ENCODE measurements around the gene GARIN5B.
"Not testable (repeated sequence)": the region's sequence is repeated elsewhere in the genome, so short reads cannot be mapped to it uniquely, and the experiment has no call there.

Gene GARIN5B
- 0 reads per million in 9 experiments for total RNA-seq

DNA sequence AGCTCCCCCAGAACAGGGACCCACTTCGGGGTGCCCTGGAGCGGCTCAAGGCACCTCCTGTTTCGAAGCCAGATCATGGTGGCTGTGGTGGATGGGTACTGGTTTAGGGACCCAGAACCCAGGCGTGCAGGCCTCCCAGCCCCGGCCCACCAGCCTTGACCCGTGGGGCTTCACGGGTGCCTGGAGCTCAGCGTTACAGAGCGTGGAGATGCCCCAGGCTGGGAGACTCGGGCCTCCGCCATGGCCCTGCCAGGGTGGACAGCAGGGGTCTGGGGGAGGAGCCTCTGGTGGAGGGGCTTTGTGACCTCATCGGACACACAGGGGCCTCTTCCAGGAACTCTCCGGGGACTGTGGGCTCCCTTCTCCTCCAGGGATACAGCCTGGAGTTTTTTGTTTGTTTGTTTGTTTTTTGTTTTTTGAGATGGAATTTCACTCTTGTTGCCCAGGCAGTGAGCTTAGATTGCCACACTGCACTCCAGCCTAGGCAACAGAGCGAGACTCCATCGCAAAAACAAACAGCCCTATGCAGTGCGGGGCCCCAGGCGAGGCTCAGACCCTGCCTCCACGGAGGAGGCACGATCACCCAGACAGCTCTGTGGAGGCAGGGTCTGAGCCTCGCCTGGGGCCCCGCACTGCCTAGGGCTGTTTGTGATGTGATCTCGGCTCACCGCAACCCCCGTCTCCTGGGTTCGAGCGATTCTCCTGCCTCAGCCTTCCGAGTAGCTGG is at the start of gene GARIN5B:
TSS of gene GARIN5B (minus strand) at position 271 of the 727 bp plus-strand sequence. CDS start at position 77, 194 bp downstream.
- ATAC-seq (replicated peaks) (no peak), DNase-seq (no peak)
- Mint-ChIP-seq H3K27ac (no peak within 1 kb of the TSS), H3K4me3 (no peak within 1 kb of the TSS), H3K9me3 (no peaks in the 10 kb centered on the region), H3K27me3 (peaks cover 16 to 18% of the 10 kb centered on the region in 2 donors), H3K36me3 (ENCODE audit: insufficient read depth) (no peaks in the 10 kb centered on the region), H3K4me1 (ENCODE audit: low read depth in 2 of 2) (no peaks in the 10 kb centered on the region)

DNA sequence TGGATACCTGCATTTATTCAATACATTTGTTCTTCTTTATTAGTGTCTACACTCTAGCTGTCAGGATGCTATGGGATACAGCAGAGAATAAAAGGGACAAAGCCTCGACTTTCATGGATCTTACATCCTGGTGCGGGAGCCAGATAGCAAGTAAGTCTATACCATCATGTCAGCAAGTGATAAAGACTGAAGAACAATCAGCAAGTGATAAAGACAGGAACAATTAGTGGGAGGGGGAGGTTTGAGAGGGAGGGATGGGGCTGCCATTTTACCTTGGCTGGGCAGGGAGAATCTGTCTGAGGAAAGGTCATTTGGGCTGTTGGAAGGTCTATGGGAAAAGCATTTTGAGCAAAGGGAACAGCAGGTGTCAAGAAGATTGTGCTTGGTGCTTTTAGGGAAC is 47.1 kb upstream of the GARIN5B start:
- no peak for ATAC-seq (replicated peaks)
- no peak for DNase-seq
- Mint-ChIP-seq H3K27me3 (peaks cover 0 to 6% of the 10 kb centered on the region in 2 donors), H3K4me1 (ENCODE audit: low read depth in 2 of 2) (peaks cover 20 to 23% of the 10 kb centered on the region in 2 donors), H3K27ac (no peak overlapping the region), H3K9me3 (peaks cover 0 to 2% of the 10 kb centered on the region in 2 donors), H3K36me3 (ENCODE audit: insufficient read depth) (peaks cover 32% of the 10 kb centered on the region), H3K4me3 (no peak overlapping the region)

- Mint-ChIP-seq H3K4me1 (ENCODE audit: low read depth in 2 of 2) (peaks cover 20 to 23% of the 10 kb centered on the region in 2 donors), H3K4me3 (peak overlapping the region; percentile 15 to 85), H3K36me3 (ENCODE audit: insufficient read depth) (peaks cover 42% of the 10 kb centered on the region), H3K27ac (peak overlapping the region in 1 of 2 donors; percentile 100)
- H3K9me3 Mint-ChIP-seq; H3K27me3 Mint-ChIP-seq; ATAC-seq (replicated peaks); DNase-seq: not testable (repeated sequence)
These were observed 46.1 kb upstream of the GARIN5B start for GRCh38 chr19:55409179-55409578.

- Mint-ChIP-seq H3K9me3 (peaks cover 0 to 2% of the 10 kb centered on the region in 2 donors), H3K27me3 (no peaks in the 10 kb centered on the region)
These were observed 45.4 kb upstream of the GARIN5B start for GRCh38 chr19:55408533-55408872.

GRCh38 chr19:55407800-55408532 is 44.9 kb upstream of the GARIN5B start:
- H3K9me3 Mint-ChIP-seq, result peaks cover 0 to 2% of the 10 kb centered on the region in 2 donors
- ATAC-seq (replicated peaks), result peak; percentile 89
- peaks cover 20 to 25% of the 10 kb centered on the region in 2 donors for H3K4me1 Mint-ChIP-seq (ENCODE audit: low read depth in 2 of 2)
- H3K4me3 Mint-ChIP-seq, result peak overlapping the region; percentile 85 to 91
- H3K36me3 Mint-ChIP-seq (ENCODE audit: insufficient read depth), result peaks cover 54% of the 10 kb centered on the region
- peak overlapping the region; percentile 98 to 100 for H3K27ac Mint-ChIP-seq
- no peaks in the 10 kb centered on the region for H3K27me3 Mint-ChIP-seq
- peak; percentile 93 to 95 (median 94) for DNase-seq

More at GRCh38 chr19:55408533-55408872, 45.4 kb upstream of the GARIN5B start:
- ATAC-seq (replicated peaks) (no peak), DNase-seq (no peak)
- Mint-ChIP-seq H3K36me3 (ENCODE audit: insufficient read depth) (peaks cover 49% of the 10 kb centered on the region), H3K4me1 (ENCODE audit: low read depth in 2 of 2) (peaks cover 20 to 23% of the 10 kb centered on the region in 2 donors), H3K27ac (peak overlapping the region; percentile 98 to 100), H3K4me3 (peak overlapping the region; percentile 85 to 91)

GRCh38 chr19:55407550-55407799 is 44.4 kb upstream of the GARIN5B start, which contains the start of gene UBE2S:
UBE2S (minus strand) TSS chr19:55407788; CDS start chr19:55407589, 199 bp downstream.
- DNase-seq; H3K9me3 Mint-ChIP-seq; H3K27me3 Mint-ChIP-seq; ATAC-seq (replicated peaks): not testable (repeated sequence)
- Mint-ChIP-seq H3K27ac (peak within 1 kb of the TSS; percentile 98 to 100), H3K4me1 (ENCODE audit: low read depth in 2 of 2) (peaks cover 20 to 25% of the 10 kb centered on the region in 2 donors), H3K36me3 (ENCODE audit: insufficient read depth) (peaks cover 59% of the 10 kb centered on the region), H3K4me3 (peak within 1 kb of the TSS; percentile 85 to 91)

DNA sequence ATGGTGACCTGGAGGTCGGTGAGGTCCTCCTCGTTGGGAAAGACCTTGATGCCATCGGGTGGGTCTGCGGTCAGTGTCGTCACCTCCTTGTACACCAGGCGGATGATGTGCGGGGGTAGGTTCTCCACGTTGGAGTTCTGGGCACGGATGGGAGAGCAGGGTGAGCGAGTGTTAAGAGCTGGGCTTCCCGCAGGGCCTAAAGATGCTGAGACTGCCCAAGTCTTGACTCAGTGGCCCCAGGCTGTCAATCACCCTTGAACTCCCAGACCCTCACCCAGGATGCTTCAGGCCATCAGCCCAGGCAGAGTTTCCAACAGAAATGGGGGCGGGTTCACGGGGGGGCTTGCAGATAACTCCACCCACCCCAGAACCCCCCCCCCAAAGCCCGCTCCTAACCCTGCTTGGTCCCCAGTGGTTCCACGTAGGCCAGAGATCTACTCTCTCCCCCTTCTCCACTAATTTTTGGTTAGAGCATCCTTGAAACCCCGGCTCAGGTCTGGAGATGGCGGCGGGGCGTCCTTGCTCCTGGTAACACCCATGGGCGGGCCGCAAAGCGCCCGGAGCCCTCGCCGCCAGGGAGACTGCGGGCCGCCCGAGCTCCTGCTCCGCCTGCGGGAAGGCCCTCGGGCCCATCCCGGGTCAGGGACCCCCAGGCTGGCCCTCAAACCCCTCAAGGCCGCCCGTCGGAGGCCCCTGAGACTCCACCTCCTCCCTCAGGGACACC is 43.9 kb upstream of the GARIN5B start:
- ATAC-seq (replicated peaks) (no peak), DNase-seq (peak in 1 of 3 experiments; percentile 24)
- H3K27me3 Mint-ChIP-seq, result no peaks in the 10 kb centered on the region
- H3K4me3 Mint-ChIP-seq, result peak overlapping the region; percentile 85 to 91
- H3K4me1 Mint-ChIP-seq (ENCODE audit: low read depth in 2 of 2), result peaks cover 20 to 25% of the 10 kb centered on the region in 2 donors
- H3K27ac Mint-ChIP-seq, result peak overlapping the region; percentile 98 to 100
- peaks cover 64% of the 10 kb centered on the region for H3K36me3 Mint-ChIP-seq (ENCODE audit: insufficient read depth)
- peaks cover 0 to 2% of the 10 kb centered on the region in 2 donors for H3K9me3 Mint-ChIP-seq

DNA sequence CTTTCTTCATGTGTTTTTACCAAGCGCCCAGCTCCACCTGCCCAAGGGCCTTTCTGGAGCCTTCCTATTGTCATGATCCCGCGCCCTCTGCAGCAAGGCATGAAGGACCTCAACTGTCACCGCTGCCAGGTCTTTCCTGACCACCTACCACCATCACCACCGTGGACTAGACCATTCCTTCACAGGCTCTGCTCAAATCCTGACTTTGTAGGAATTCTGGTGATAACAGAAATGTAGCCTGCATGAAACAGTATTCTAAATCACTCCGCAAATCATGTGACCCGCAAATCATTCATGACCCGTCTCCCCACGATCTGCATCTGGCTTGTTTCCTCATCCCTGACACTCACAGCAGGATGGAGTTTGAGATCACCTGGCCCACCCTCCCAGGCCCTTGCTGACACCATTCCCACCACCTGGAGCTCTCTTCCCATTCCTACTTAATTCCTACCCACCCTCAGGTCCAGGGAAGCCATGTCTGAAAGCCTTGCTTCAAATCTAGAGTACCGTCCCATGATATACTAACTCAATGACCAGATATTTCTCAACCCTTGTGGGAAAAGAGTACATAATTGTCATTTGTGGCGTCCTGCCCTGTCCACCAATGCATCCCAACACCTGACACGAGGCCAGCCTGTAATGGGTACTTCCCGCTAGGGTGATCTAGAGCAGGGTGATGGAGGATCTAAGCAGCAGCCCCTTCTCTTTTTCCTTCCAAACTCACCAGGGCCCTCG is 43.2 kb upstream of the GARIN5B start:
- DNase-seq (no peak), ATAC-seq (replicated peaks) (no peak)
- H3K36me3 Mint-ChIP-seq (ENCODE audit: insufficient read depth), result peaks cover 69% of the 10 kb centered on the region
- H3K27ac Mint-ChIP-seq, result peak overlapping the region; percentile 98 to 100
- H3K27me3 Mint-ChIP-seq, result no peaks in the 10 kb centered on the region
- peak overlapping the region; percentile 85 to 91 for H3K4me3 Mint-ChIP-seq
- peaks cover 0 to 2% of the 10 kb centered on the region in 2 donors for H3K9me3 Mint-ChIP-seq
- peaks cover 20 to 25% of the 10 kb centered on the region in 2 donors for H3K4me1 Mint-ChIP-seq (ENCODE audit: low read depth in 2 of 2)

DNA sequence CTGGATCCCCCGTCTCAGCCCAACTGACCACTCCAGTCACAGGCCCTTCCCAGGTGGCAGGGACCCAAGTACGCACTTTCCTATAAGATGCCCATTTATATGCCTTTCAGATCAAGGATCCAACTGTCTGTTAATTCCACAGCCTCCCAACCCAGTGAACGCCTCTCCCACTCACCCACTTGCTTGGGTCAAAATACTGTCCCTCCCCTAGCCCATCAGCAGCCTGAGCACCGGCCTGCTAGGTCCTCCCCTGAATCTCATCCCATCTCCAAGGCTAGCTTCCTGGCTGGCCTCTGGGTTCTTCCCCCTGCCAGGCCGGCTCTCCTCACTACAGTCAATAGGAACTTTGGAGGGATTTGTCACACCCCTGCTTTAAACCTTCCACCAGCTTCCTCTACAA is 42.6 kb upstream of the GARIN5B start:
- H3K9me3 Mint-ChIP-seq, result peaks cover 0 to 2% of the 10 kb centered on the region in 2 donors
- DNase-seq, result no peak
- peaks cover 20 to 25% of the 10 kb centered on the region in 2 donors for H3K4me1 Mint-ChIP-seq (ENCODE audit: low read depth in 2 of 2)
- H3K36me3 Mint-ChIP-seq (ENCODE audit: insufficient read depth), result peaks cover 75% of the 10 kb centered on the region
- peak overlapping the region; percentile 98 to 100 for H3K27ac Mint-ChIP-seq
- peak overlapping the region; percentile 85 to 91 for H3K4me3 Mint-ChIP-seq
- no peak for ATAC-seq (replicated peaks)
- no peaks in the 10 kb centered on the region for H3K27me3 Mint-ChIP-seq

DNA sequence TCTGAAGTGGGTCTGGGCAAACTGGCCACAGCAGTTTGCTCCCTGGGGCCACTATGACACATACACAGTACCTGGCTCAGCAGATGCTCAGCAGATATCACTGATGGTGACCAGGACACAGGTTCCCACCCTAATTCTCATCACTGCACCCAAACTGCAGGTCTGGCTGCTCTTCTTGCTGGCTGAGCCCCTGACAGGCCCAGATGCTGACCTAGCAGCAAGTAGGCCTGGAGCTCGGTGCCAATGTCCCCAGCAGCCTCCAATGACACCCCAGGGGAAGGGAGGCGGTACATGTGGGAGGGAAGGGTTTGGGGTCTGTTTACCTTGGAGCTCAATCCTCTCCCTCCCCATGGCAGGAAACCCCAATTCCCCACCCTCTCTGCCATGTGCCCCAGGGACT is 39.4 kb upstream of the GARIN5B start:
- peaks cover 89% of the 10 kb centered on the region for H3K36me3 Mint-ChIP-seq (ENCODE audit: insufficient read depth)
- H3K27ac Mint-ChIP-seq, result peak overlapping the region in 1 of 2 donors; percentile 67
- H3K4me1 Mint-ChIP-seq (ENCODE audit: low read depth in 2 of 2), result peaks cover 20 to 25% of the 10 kb centered on the region in 2 donors
- no peak for ATAC-seq (replicated peaks)
- DNase-seq, result no peak
- no peak overlapping the region for H3K4me3 Mint-ChIP-seq
- H3K27me3 Mint-ChIP-seq, result no peaks in the 10 kb centered on the region
- H3K9me3 Mint-ChIP-seq, result no peaks in the 10 kb centered on the region

GRCh38 chr19:55401390-55401789 is 38.3 kb upstream of the GARIN5B start:
- peaks cover 14 to 21% of the 10 kb centered on the region in 2 donors for H3K4me1 Mint-ChIP-seq (ENCODE audit: low read depth in 2 of 2)
- H3K36me3 Mint-ChIP-seq (ENCODE audit: insufficient read depth), result peaks cover 87% of the 10 kb centered on the region

DNA sequence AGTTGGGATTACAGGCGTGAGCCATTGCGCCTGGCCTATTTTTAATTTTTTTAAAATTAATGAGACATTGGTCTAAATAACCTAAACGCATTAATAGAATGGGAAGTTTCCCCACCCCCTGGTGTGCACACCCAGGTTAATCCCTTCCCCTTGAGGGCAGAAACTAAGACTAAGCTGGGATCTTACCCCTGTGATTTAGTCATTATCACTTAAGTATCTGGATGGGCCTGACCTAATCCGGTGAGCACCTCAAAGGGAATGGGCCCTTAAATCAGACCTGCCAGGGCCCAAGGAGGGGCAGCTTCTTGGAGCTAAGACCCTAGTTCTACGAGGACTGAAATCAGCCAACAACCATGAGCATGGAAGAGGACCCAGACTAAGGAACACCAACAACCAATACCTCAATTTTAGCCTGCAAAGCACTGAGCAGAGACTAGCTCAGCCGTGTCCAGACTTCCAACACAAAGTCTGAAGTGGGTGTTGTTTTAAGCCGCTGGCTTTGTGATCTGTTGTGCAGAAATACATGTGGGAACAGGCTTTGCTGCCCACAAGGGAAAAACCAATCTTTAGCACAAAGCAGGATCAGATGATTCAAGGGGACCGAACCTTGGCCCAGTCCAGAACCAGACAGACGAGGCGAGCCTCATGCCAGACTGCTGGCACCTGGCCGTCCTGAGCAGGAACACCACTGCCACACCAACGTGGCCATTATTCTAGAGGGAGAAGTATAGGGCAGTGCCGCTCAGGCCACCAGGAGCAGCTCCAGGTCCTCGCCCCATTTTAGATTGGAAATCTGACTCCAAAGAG is 37.4 kb upstream of the GARIN5B start:
- no peak overlapping the region for H3K27ac Mint-ChIP-seq
- peaks cover 79% of the 10 kb centered on the region for H3K36me3 Mint-ChIP-seq (ENCODE audit: insufficient read depth)
- no peak for ATAC-seq (replicated peaks)
- no peaks in the 10 kb centered on the region for H3K27me3 Mint-ChIP-seq
- no peaks in the 10 kb centered on the region for H3K9me3 Mint-ChIP-seq
- peaks cover 5 to 12% of the 10 kb centered on the region in 2 donors for H3K4me1 Mint-ChIP-seq (ENCODE audit: low read depth in 2 of 2)
- no peak for DNase-seq
- no peak overlapping the region for H3K4me3 Mint-ChIP-seq

More at GRCh38 chr19:55401390-55401789, 38.3 kb upstream of the GARIN5B start:
- H3K4me3 Mint-ChIP-seq; H3K9me3 Mint-ChIP-seq; H3K27me3 Mint-ChIP-seq; ATAC-seq (replicated peaks); DNase-seq: not testable (repeated sequence)
- H3K27ac Mint-ChIP-seq, result peak overlapping the region in 1 of 2 donors; percentile 51
